K562 (cell line): ENCODE data around the gene ARHGAP24.

Experiments used
- ATF2 ChIP-seq: sonication (generic); formaldehyde crosslinking; IDR thresholded peaks from 2 replicates; pipeline ENCODE4 v1.8.1; 2022; ENCODE audit warnings: missing genetic modification reagents
- CEBPB ChIP-seq: fragments of 450-650 bp; IDR thresholded peaks from 2 replicates; pipeline ENCODE4 v1.6.1; 2016; ENCODE audit warnings: missing genetic modification characterization, missing compliant biosample characterization
- CTCF ChIP-seq, 3 experiments: IDR thresholded peaks in 2 of 3; conservative IDR thresholded peaks in 1 of 3; 2 replicates each; pipeline ENCODE4 v1.5.1; 2011 to 2012; ENCODE audit warnings: low read length in 3 of 3, mild to moderate bottlenecking in 3 of 3, control low read depth in 2 of 3, improper control_type of control experiment in 1 of 3, inconsistent platforms in 1 of 3, low read depth in 1 of 3, mixed read lengths in 1 of 3, moderate library complexity in 1 of 3; ENCODE audit not compliant: insufficient read depth in 2 of 3
- EZH2 ChIP-seq: IDR thresholded peaks from 2 replicates; pipeline ENCODE4 v1.6.1; 2012; ENCODE audit warnings: low read depth, mild to moderate bottlenecking, inconsistent platforms, low read length, borderline replicate concordance
- MAX ChIP-seq: sonication (generic); formaldehyde crosslinking; IDR thresholded peaks from 2 replicates; pipeline ENCODE4 v1.9.0; 2022; ENCODE audit warnings: mild to moderate bottlenecking, missing genetic modification reagents
- NCOA1 ChIP-seq: fragments of 450-650 bp; IDR thresholded peaks from 2 replicates; pipeline ENCODE4 v1.6.1; 2016; ENCODE audit warnings: low read depth
- RBM15 ChIP-seq: fragments of 200-400 bp; formaldehyde crosslinking; IDR thresholded peaks from 2 replicates; pipeline ENCODE4 v1.6.1; 2018; ENCODE audit warnings: mild to moderate bottlenecking, low read length, moderate library complexity; ENCODE audit not compliant: insufficient read depth
- RFX1 ChIP-seq: fragments of 450-650 bp; IDR thresholded peaks from 2 replicates; pipeline ENCODE4 v1.6.1; 2016; ENCODE audit warnings: mild to moderate bottlenecking, moderate library complexity
- STAT6 ChIP-seq: sonication (generic); formaldehyde crosslinking; IDR thresholded peaks from 2 replicates; pipeline ENCODE4 v1.8.1; 2023; ENCODE audit warnings: mild to moderate bottlenecking, missing genetic modification reagents
- YY1 ChIP-seq, 3 experiments: IDR thresholded peaks; 2 replicates each; pipeline ENCODE4 v1.6.1; 2011; ENCODE audit warnings: low read length in 2 of 3, mild to moderate bottlenecking in 2 of 3, moderate library complexity in 2 of 3, borderline replicate concordance in 1 of 3, control low read depth in 1 of 3, low read depth in 1 of 3; ENCODE audit not compliant: insufficient read depth in 3 of 3, insufficient replicate concordance in 2 of 3, control insufficient read depth in 1 of 3, insufficient read length in 1 of 3; ENCODE audit errors: extremely low read depth in 1 of 3
- ZNF354B ChIP-seq: fragments of 250-450 bp; sonication (Bioruptor Pico); IDR thresholded peaks from 2 replicates; pipeline ENCODE4 v1.4.0; 2020
- ZNF830 ChIP-seq: fragments of 250-450 bp; sonication (Bioruptor Pico); IDR thresholded peaks from 2 replicates; pipeline ENCODE4 v1.5.0; 2021; ENCODE audit warnings: mild to moderate bottlenecking
- TF ChIP-seq, protein P1 (sequence below): sonication (generic); formaldehyde crosslinking; IDR thresholded peaks from 2 replicates; pipeline ENCODE4 v1.5.0; 2020; ENCODE audit warnings: missing genetic modification reagents
- TF ChIP-seq, protein P2 (sequence below): sonication (generic); formaldehyde crosslinking; IDR thresholded peaks from 2 replicates; pipeline ENCODE4 v1.8.0; 2023; ENCODE audit warnings: mild to moderate bottlenecking, missing genetic modification reagents

- TF ChIP-seq YY1 (IDR thresholded peaks at IDR 0.05; ENCODE audit: borderline replicate concordance in 1 of 3, control insufficient read depth in 1 of 3, extremely low read depth in 1 of 3, insufficient read depth in 3 of 3, insufficient read length in 1 of 3, insufficient replicate concordance in 2 of 3, low read depth in 1 of 3, low read length in 2 of 3) (no peak), RFX1 (no peak), CTCF (IDR thresholded peaks at IDR 0.05 in 2 of 3, conservative IDR thresholded peaks at IDR 0.05 in 1 of 3; ENCODE audit: insufficient read depth in 2 of 3, low read depth in 1 of 3, low read length in 3 of 3) (no peak), STAT6 (no peak), NCOA1 (no peak), RBM15 (no peak), EZH2 (no peak), ATF2 (CRISPR knock-in tag) (no peak), MAX (no peak), ZNF354B (CRISPR knock-in tag) (no peak), CEBPB (tag) (no peak), ZNF830 (CRISPR knock-in tag) (no peak)
- TF ChIP-seq, protein P1, sequence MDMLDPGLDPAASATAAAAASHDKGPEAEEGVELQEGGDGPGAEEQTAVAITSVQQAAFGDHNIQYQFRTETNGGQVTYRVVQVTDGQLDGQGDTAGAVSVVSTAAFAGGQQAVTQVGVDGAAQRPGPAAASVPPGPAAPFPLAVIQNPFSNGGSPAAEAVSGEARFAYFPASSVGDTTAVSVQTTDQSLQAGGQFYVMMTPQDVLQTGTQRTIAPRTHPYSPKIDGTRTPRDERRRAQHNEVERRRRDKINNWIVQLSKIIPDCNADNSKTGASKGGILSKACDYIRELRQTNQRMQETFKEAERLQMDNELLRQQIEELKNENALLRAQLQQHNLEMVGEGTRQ, result no peak
- TF ChIP-seq, protein P2, sequence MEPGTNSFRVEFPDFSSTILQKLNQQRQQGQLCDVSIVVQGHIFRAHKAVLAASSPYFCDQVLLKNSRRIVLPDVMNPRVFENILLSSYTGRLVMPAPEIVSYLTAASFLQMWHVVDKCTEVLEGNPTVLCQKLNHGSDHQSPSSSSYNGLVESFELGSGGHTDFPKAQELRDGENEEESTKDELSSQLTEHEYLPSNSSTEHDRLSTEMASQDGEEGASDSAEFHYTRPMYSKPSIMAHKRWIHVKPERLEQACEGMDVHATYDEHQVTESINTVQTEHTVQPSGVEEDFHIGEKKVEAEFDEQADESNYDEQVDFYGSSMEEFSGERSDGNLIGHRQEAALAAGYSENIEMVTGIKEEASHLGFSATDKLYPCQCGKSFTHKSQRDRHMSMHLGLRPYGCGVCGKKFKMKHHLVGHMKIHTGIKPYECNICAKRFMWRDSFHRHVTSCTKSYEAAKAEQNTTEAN (CRISPR knock-in tag), result no peak
These were observed 414.4 kb downstream of the ARHGAP24 start for GRCh38 chr4:85889314-85889713.
